ENCODE data around the gene MRPL39. TPM values are rescaled to one million over a fixed set of nuclear protein-coding genes. Genes with fewer than 3 reads are reported as not detected.

The MRPL39 gene
- total and polyA plus RNA-seq, 2 experiments from 2014 or later, result 50.5 to 132 TPM

GRCh38 chr21:25582888-25583287 is 24.4 kb downstream of the MRPL39 start:
- Histone ChIP-seq H3K4me1 (ENCODE audit: insufficient read depth) (no peaks in the 10 kb centered on the region), H2AFZ (no peak overlapping the region), H3K4me3 (no peak overlapping the region), H3K4me2 (no peak overlapping the region), H3K36me3 (ENCODE audit: insufficient read depth) (0 out of 2 replicates have a peak, but pooled peaks cover 4% of the 10 kb centered on the region), H4K20me1 (replicated peaks; ENCODE audit: insufficient read depth) (no peaks in the 10 kb centered on the region), H3F3A (replicated peaks; ENCODE audit: low read depth) (no peaks in the 10 kb centered on the region), H3K27me3 (ENCODE audit: insufficient read depth) (no peaks in the 10 kb centered on the region), H3K27ac (ENCODE audit: low read depth) (no peak overlapping the region), H3K9me2 (ENCODE audit: insufficient read depth) (no peaks in the 10 kb centered on the region), H3K79me2 (replicated peaks; ENCODE audit: insufficient read depth) (no peaks in the 10 kb centered on the region)
- no peak overlapping the region for H3K27ac Mint-ChIP-seq
- no peak overlapping the region for H3K4me3 Mint-ChIP-seq
- no peaks in the 10 kb centered on the region for H3K27me3 Mint-ChIP-seq (ENCODE audit: insufficient read depth, low read depth, poor library complexity)
- no peaks in the 10 kb centered on the region for H3K9me3 Mint-ChIP-seq
- peaks cover 12% of the 10 kb centered on the region; the same call in 2 of the 3 replicates for H3K36me3 Mint-ChIP-seq (ENCODE audit: low read depth)
- no peak for TF ChIP-seq ZNF462 (CRISPR knock-in tag; IDR thresholded peaks at IDR 0.05)
- no peak for TF ChIP-seq ETS1 (IDR thresholded peaks at IDR 0.05)
- no peak for TF ChIP-seq CREB1 (CRISPR knock-in tag; IDR thresholded peaks at IDR 0.05; ENCODE audit: low read depth)
- TF ChIP-seq EZH2phosphoT487 (IDR thresholded peaks at IDR 0.05; ENCODE audit: unreplicated experiment), result no peak
- TF ChIP-seq CTCF (conservative IDR thresholded peaks at IDR 0.05; ENCODE audit: low read depth in 2 of 2), result no peak
- TF ChIP-seq JUNB (IDR thresholded peaks at IDR 0.05; ENCODE audit: unreplicated experiment), result no peak
- no peak for TF ChIP-seq POLR2AphosphoS5 (IDR thresholded peaks at IDR 0.05; ENCODE audit: low read depth)
- no peak for TF ChIP-seq NANOG (IDR thresholded peaks at IDR 0.05; ENCODE audit: borderline replicate concordance)
- TF ChIP-seq REST (IDR thresholded peaks at IDR 0.05; ENCODE audit: unreplicated experiment), result no peak
- TF ChIP-seq EZH2 (IDR thresholded peaks at IDR 0.05; ENCODE audit: low read depth, unreplicated experiment), result no peak
- no peak for TF ChIP-seq STAT1 (IDR thresholded peaks at IDR 0.05; ENCODE audit: unreplicated experiment)
- no peak for TF ChIP-seq ZNF331 (CRISPR knock-in tag; IDR thresholded peaks at IDR 0.05; ENCODE audit: low read depth)
- TF ChIP-seq ZNF114 (CRISPR knock-in tag; IDR thresholded peaks at IDR 0.05), result no peak
- no peaks in the 10 kb centered on the region for H3K4me1 Mint-ChIP-seq
- no peak for ATAC-seq
- DNase-seq (ENCODE audit: low spot score), result no peak

Measured in GM23338 (cell line).